Measurements from ENCODE around the gene LMO7. TPM values are rescaled to one million over a fixed set of nuclear protein-coding genes. Genes with fewer than 3 reads are reported as not detected.

Gene LMO7
- total RNA-seq, 4 donors from 2014 or later = 7.3 to 11.9 (median 8.9) TPM

DNA sequence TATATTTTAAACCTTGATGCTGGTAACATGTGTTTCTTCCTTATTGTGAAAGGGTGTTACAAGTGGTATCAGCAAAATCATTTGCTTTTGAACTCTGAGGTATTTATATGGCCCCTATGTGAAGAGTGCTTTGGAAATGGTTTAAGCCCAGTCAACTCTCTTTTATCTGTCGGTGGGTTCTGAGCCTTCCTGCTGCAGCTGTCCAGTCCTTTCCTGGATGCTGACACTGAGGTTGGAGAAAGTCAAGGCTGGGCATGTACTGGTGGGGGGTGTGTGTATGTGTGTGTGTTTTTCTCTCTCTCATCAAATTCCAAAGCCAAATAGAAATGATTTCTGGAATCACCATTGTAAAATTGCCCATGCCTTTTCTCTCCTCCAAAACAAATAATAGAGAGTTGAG is 221.2 kb downstream of the LMO7 start:
- TF ChIP-seq, protein P1, sequence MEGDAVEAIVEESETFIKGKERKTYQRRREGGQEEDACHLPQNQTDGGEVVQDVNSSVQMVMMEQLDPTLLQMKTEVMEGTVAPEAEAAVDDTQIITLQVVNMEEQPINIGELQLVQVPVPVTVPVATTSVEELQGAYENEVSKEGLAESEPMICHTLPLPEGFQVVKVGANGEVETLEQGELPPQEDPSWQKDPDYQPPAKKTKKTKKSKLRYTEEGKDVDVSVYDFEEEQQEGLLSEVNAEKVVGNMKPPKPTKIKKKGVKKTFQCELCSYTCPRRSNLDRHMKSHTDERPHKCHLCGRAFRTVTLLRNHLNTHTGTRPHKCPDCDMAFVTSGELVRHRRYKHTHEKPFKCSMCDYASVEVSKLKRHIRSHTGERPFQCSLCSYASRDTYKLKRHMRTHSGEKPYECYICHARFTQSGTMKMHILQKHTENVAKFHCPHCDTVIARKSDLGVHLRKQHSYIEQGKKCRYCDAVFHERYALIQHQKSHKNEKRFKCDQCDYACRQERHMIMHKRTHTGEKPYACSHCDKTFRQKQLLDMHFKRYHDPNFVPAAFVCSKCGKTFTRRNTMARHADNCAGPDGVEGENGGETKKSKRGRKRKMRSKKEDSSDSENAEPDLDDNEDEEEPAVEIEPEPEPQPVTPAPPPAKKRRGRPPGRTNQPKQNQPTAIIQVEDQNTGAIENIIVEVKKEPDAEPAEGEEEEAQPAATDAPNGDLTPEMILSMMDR (IDR thresholded peaks at IDR 0.05; ENCODE audit: low read depth) = no peak

- TF ChIP-seq, protein P1 (IDR thresholded peaks at IDR 0.05; ENCODE audit: low read depth) = no peak
Measured at GRCh38 chr13:75860935-75861334, 224.8 kb downstream of the LMO7 start.

DNA sequence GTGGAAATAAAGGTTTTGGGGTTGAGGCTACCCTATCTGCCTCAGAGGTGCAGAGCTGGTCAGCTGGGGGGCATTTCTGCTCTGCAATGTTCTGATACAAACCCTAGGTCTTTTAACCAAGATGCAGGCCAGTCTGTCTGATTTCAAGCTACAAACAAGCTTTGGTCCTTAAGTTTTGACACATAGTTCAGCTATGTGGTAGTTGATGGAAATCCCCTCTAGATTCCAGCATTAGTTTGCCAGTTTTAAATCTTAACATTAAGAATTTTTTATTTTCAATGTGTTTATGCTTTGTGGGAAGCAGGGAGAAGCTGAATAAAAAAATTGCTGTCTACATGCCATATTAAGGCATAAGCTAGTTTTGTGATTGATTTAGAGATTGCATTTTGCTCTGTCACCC is 225.7 kb downstream of the LMO7 start:
- TF ChIP-seq, protein P1 (IDR thresholded peaks at IDR 0.05; ENCODE audit: low read depth) = no peak

DNA sequence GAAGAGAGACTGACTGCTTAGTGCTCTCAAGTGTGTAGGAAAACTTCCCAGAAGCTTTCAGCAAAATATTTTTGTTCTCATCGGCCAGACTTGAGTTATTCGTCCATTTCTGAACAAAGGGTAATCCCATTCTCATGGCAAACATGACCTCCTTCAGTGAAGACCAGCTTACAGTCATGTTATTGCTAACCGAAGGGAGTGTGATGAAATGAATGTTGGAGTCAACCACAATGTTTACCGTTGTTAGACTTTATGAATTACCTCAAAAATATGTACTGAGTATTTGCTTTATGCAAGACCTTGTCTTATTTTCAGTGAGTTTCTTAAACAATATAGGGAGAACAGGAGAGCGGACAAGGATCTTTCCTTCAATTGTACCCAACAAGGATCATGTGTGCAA is 228.6 kb downstream of the LMO7 start:
- TF ChIP-seq, protein P1 (IDR thresholded peaks at IDR 0.05; ENCODE audit: low read depth) = no peak

- TF ChIP-seq, protein P1 (IDR thresholded peaks at IDR 0.05; ENCODE audit: low read depth) = no peak
Measured at GRCh38 chr13:75867379-75868117, 231.4 kb downstream of the LMO7 start.

DNA sequence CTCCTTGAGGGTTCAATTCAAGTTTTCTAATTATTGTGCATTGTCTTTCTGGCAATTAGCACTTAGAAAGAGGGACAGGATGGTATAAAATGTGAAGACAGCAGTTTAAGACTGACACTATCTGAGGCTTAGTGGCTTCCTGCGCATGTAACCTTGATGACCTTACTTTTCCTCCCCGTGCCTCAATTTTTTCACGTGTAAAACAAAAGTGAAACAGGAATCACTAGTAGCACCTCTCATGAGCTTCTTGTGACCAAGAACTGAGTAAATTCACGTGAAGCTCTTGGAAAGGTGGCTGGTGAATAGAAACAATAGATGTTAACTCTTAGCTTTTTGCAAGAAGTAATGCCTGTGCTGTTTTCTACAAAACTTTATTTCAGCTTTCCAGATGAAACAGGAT is 233.9 kb downstream of the LMO7 start:
- TF ChIP-seq, protein P1 (IDR thresholded peaks at IDR 0.05; ENCODE audit: low read depth) = no peak

GRCh38 chr13:75870397-75870903 is 234.3 kb downstream of the LMO7 start:
- TF ChIP-seq, protein P1 (IDR thresholded peaks at IDR 0.05; ENCODE audit: low read depth) = no peak
